Stimulated activated CD8-positive, alpha-beta memory T cell treated with anti-CD3 and anti-CD28 coated beads, Interleukin-12 subunit alpha, Interleukin-12 subunit beta, amount 100 ng/mL, for 4 hours (primary cell): ENCODE measurements around the gene MAP4K1.
"Not testable (repeated sequence)": the region's sequence is repeated elsewhere in the genome, so short reads cannot be mapped to it uniquely, and the experiment has no call there.

ENCODE experiments used
- DNase-seq: peaks from one replicate; pipeline ENCODE4 v3.0.0-alpha.2; 2020; ENCODE audit warnings: low read depth

The MAP4K1 gene

DNA sequence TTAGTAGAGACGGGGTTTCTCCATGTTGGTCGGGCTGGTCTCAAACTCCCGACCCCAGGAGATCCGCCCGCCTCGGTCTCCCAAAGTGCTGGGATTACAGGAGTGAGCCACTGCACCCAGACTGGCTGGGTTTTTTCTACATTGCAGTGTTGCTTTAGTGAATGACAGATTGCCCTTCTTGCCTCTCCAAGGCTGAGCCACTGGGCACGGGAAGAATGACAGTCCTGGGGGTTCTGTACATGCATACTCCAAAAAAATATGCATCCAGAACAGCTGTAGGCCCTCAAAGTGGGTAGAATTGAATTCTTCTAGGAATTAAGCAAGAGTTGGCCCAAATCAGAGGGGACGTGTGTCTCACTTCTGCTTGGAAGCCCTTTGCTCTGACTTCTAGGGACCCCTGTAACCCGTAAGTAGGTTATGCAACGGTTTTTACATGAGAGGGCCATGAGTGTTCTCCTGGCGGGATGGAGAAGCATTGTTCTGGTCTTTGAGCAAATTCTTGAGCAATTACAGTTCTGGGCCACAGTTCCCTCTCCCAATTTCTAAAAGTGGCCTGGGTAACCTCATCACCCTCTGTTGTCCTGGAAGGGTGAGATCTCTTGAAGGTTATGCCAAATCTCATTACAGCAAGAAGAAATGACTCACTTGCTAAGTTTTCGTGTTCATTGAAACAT is 33.3 kb upstream of the MAP4K1 start:
- no peak for DNase-seq

DNA sequence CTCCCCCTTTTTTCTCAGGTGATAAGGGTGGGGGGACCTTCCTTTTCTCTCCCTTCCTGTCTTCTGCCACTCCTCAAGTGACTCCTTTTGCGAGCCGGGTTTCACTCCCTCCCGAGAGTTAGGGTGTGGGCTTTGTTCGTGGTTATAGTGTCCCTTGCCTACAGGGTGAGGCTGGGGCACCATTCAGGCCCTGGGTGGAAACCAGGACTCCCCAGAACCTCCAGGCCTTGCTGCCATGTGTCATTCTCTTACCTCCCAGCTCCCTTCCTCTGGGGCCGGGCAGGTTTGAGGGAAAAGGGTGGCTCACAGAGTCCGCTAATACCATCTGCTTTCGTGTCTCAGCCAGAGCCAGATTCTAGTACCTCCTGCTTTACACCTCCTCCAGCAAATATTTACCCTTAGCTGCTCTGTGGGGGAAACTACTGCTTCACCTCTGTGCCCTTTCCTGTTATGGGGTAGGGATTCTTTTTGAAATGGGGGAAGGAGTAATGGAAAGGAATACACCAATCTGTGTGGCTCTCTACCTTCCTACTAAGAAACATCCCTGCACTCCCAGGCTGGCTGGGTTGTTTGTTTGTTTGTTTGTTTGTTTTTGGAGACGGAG is 32.5 kb upstream of the MAP4K1 start:
- DNase-seq = no peak

DNA sequence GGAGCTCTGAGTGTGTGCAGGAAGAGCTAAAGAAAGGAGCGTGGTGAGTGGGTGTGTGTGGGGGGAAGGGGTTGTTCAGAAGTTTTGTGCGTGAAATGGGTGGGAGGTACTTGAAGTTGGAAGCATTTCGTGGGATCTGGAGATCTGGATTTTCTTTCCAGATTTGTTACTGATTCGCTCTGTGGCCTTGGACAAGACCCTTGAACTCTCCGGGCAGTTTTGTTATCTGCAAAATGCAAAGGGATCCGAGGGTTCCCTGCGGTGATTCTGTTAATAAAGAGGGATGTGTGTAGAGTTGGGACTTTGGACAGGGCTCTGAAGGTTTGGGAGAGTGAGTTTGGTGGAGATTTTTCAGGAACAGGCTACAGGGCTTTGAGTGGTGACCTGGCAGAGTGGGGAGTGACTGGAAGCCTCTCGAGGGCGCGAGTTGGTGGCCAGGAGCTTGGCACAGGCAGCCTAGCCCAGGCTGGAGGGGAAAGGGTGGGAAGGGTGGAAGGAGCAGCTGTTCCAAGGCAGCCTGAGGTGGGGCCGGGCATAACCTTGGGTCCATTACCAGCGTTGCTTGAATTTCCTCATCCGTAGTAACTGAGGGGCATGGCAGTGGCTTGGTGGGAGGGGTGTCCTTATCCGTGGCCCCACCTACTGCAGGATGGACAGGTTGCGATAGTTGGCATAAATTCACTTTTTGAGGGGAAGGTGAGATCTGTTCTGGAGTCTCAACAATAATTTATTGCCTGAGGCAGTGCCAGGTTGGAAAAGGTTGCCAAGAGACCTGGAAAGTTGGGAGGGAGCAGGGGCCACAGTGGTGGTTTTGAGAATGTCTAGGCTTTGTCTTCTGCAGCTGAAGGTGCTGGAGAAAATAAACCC is 31.8 kb upstream of the MAP4K1 start:
- no peak for DNase-seq

DNA sequence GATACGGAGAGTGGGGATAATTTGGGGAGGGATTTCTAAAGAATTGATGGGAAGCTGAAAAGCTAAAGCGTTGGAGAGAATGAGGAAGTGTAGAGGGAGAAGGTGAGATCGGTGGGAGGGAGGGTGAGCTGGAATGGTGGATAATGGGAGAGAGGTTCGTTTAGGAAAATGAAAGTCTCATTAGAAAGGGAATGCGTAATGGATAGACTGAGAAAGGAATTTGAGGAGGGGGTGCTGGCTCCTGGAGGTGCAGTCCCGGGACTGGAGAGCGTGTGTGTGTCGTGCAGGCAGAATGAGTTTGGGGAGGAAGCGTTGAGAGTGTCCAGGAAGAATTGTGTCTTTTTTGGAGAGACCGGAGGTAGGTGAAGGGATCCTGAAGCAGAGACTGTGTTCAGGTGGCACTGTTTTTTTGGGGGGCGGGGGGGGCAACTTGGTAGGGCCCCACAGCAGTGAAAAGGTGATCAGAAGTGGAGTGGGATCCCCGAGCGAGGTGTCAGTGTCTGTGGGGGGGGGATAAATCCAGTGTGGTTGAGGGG is 31.1 kb upstream of the MAP4K1 start:
- no peak for DNase-seq

DNA sequence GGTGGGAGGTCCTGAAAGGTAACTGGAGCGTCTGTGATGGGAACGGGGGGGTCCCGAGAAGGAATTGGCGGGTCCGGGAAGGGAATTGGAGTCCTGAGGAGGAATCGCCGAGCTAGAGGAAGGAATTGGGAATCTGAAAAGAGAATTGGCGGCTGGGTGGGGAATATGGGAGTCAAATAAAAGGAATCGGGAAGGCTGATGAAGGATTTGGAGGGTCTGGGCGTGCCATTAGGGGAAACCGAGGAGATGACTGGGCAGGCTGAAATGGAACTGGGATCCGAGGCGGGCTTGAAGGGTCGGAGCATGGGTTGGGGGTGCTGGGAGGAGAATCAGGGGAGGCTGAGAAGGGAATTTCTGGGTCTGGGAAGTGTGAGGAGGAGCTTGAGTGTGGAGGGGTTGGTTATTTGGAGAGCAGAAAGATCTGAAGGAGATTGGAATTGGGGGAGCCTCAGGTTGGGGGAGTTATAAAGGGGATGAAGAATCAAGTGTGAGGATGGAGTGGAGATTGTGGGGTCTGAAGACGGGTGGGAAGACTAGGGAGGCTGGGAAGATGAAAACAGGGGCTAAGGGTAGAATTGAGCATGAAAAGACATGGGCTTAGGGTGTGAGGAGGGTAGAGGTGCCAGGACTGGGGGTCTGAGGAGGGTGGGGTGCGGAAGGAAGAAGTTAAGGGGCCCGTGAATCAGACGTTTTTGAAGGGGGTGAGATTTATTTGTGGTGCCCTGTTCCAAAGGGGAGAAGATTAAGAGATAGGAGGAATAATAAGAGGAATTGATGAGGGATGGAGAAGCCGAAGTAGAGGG is 30.4 kb upstream of the MAP4K1 start:
- DNase-seq = no peak

DNA sequence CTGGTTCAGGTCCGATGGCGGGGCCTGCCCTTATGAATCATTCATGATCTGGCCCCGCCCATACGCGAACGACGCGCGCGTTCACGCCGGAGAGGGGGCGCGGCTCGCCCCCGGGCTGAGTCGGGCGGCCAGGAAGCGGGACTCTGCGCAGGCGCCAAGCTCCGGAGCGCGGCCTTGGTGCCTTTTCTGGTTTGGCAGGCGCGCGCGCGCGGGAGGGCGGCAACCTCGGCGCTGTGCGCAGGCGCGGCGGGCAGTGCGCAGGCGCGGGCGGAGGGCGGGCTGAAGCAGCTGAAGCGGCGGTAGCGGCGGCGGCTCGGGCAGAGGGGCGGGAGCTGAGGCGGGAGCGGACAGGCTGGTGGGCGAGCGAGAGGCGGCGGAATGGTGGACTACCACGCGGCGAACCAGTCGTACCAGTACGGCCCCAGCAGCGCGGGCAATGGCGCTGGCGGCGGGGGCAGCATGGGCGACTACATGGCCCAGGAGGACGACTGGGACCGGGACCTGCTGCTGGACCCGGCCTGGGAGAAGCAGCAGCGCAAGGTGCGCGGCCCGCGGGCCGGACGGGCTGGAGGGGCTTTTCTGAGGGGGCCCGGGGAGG is 29.7 kb upstream of the MAP4K1 start, which contains the start of gene ACTN4:
Gene ACTN4, plus strand, starts transcription at position 282 of the 598 bp plus-strand sequence. Its CDS starts 97 bp downstream, at position 379.
- DNase-seq = peak; percentile 100

DNA sequence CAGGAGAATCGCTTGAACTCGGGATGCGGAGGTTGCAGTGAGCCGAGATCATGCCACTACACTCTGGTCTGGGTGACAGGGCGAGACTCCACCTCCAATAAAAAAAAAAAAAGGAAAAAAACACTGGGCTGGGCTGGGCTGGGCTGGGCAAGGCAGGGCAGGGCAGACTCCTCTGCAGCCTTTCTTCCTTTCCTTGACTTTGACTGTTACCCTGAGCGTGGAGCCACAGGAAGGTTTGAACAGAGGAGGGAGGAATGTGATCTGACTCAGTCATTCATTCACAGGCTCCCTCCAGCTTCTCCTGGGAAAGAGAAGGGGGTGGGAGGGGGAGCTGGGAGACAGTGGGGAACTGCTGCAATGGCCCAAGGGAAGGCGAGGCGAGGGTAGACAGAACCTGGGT is 27.0 kb upstream of the MAP4K1 start:
- no peak for DNase-seq

DNA sequence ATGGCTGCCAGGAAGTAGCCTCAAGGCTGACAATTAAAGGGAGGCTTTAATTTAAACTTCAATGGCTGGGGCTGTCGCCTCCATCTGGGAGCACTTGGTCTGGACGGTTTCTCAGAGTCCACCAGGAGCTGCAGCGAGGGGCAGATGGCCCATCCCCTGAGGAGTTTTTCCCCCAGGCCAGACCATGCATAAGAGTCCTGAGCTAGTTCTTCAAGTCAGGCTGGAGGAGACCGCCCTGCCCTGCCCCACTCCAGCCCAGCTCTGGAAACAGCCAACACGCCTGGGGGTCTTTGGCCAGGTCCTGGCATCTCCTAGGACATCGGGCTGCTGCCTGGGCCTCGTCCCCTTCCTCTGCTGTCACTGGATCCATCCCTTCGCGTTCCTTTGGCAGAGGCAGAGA is 24.4 kb upstream of the MAP4K1 start:
- no peak for DNase-seq

DNA sequence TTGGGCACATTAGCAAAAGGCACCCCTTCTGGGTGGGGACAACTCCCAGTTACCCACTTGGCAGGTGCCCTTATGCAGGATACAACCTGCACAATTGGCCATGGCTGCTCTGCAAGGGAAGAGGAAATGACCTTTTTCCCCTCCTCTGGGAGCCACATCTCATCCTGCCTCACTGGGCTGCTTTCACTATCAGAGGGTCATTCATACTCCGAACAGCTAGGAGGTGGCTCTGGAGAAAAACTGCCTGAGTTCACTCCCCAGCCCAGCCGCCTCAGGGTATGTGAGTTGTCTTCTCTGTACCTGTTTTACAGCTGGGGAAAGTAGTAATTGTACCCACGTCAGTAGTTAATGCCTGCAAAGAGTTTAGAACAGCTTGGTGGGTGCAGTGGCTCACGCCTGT is 22.6 kb upstream of the MAP4K1 start:
- DNase-seq = no peak

DNA sequence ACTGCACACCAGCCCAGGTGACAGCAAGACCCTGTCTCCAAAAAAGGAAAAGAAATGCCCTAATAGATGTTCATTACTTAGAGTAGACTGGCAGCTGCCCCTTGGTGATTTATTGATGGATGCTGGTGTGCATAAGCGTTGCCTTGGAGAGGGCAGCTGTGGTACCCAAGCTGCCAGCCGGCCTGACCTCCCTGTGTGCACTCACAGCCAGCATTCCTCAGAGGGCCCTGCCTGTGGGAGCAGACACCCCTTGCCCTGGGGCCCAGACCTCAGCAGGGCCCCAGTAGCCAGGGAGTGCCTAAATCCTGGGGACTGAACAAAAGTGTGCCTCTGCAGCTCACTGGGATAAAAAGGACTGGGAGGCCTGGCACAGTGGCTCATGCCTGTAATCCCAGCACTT is 21.9 kb upstream of the MAP4K1 start:
- no peak for DNase-seq

DNA sequence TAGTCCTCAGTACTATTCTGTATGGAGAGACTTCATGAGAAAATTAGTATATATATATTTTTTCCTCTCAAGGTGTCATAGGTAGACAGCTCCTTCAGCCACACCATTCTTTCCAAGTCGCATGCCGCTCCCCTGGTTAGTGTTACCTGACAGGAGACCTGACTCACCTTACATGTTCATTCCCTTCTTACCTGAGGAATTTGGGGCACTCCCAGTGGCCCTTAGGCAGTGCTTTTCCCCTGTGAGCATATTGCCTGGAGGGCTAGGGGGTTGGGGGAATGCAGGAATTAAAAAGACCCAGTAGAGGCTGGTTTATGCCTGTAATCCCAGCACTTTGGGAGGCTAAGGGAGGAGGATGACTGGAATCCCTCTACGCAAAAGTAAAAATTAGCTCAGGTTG is 20.7 kb upstream of the MAP4K1 start:
- no peak for DNase-seq

DNA sequence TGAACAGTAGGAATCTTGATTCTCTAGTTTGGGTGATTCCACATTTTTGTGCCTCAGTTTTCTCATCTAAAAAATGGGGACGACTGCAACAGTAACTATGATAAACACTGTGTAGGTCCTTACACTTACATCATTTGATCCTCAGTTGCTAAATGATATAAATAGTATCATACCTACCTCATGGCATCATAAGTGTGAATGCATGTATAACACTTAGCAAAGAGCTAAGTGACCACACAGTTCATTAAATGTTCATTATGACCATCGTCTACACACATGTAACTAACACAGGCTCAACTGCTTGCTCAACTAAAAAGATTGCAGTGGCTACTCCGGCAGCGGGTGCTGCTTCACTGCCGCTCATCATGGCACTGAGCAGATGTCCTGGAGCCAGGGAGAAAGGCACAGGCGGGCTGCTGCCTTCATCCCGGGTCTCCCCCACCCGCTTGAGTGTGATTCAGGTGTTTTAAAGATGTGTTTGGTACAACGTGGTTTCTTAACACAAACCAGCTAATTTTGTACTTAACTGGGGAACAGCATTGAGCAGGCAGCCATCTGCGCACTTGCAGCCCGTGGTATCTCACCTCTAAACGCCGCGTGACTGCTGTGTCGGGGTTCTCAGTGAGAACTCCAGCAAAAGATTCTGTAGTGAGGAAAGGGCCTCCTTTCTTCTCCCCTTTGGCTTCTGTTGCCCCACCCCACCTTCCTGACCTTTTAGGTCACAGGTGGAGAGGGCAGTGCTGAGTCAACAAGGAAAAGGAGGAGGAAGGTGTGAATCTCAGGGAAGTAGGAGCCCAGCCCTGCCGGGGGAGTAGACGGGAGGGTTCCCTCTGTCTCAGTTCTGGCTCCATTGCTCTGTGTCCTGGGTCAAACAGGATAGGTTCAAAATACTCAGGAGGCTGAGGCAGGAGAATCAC is 18.0 kb upstream of the MAP4K1 start:
- DNase-seq = no peak

DNA sequence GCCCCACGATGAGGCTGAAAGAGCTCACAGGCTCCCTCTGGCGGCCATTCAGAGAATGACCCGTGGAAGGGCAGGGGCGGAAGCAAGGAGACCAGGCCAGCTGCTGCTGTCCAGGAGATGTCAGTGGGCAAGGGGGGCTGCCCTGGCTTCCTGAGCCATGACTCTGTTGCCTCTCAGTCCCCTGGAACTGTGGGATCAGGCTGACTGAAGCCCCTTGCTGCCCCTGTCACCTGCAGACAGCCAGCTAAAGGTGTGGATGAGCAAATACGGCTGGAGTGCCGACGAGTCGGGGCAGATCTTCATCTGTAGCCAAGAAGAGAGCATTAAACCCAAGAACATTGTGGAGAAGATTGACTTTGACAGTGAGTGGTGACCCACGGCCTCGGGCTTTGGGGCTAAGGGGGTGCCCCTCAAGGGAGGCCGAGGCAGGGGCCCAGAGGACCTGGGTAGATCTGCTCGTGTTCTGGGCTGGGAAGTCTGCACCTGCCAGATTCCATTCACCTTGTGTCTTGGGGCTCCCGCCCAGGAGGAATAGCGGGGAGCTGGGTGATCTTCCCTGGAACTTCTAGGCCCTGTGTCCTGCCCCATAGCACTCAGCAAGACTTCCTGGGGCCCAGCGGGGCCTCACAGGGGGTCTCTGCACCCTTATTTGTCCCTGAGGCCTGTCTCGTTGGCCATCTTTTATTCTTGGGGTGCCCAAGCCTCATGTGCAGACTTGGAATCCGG is 17.2 kb upstream of the MAP4K1 start:
- no peak for DNase-seq

DNA sequence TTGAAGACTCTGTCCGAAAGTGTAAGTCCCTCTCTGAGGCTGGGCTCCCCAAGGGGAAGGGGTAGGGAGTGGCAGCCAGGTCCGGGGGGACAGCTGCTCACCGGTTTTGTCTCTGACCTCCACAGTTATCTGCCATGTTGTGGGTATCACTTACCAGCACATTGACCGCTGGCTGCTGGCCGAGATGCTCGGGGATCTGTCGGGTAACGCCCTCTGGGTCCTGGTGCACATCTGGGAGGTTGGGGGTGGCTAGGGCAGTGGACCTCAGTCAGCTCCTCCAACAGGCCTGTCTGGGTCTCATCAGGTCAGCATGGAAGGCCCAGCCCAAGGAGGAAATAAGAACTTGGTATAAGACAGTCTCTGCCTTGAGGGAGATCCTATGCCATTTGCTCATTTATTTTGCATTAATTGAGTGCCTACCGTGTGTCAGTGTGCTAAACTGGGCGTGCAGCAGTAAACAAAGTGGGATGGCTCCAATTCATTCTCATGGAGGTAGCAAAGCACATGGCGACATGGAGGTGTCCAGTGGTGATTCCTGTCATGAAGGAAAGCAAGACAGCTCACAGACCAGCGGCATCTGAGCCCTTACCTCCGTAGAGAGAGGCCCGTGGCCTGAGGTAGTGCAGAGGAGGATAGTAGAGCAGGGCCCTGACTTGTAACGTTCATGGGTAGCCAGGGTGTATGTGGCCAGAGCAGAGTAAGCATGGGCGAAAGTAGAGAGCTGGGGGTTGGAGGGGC is 14.9 kb upstream of the MAP4K1 start:
- no peak for DNase-seq

DNA sequence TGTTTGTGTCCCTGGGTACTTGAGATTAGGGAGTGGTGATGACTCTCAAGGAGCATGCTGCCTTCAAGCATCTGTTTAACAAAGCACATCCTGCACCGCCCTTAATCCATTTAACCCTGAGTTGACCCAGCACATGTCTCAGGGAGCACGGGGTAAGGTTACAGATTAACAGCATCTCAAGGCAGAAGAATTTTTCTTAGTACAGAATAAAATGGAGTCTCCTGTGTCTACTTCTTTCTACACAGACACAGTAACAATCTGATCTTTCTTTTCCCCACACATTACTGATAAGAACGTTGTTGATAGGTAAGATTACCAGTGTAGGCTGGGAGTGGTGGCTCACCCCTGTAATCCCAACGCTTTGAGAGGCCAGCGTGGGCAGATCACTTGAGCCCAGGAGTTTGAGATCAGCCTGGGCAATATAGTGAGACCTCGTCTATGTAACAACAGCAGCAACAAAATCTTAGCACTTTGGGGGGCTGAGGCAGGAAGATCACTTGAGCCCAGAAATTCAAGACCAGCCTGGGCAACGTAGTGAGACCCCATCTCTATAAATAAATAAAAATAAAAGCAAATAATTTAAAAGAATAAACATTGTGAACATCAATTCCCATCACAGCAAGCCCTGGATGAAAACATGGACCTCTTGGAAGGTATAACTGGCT is 14.2 kb upstream of the MAP4K1 start:
- DNase-seq = not testable (repeated sequence)

DNA sequence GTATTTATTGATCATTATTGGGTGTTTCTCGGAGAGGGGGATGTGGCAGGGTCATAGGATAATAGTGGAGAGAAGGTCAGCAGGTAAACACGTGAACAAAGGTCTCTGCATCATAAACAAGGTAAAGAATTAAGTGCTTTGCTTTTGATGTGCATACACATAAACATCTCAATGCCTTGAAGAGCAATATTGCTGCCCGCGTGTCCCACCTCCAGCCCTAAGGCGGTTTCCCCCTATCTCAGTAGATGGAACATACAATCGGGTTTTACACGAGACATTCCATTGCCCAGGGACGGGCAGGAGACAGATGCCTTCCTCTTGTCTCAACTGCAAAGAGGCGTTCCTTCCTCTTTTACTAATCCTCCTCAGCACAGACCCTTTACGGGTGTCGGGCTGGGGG is 13.5 kb upstream of the MAP4K1 start:
- DNase-seq = not testable (repeated sequence)

DNA sequence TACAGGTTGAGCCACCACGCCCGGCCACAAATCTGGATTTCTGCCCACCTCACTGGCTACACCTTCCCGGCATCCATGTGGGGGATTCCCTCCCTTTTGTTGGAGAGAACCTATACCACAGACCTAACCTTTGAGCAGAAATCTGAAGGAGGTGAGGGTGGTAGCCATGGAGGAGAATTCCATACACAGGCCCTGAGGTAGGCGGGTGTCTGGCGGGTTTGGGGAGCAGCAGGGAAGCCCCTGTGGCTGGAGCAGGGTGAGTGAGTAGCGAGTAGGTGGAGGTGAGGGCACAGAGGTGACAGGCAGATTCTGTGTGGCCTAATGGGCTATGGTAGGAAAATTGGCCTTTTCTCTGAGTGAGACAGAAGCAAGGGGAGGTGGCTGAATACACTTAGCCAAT is 11.8 kb upstream of the MAP4K1 start:
- DNase-seq = no peak

DNA sequence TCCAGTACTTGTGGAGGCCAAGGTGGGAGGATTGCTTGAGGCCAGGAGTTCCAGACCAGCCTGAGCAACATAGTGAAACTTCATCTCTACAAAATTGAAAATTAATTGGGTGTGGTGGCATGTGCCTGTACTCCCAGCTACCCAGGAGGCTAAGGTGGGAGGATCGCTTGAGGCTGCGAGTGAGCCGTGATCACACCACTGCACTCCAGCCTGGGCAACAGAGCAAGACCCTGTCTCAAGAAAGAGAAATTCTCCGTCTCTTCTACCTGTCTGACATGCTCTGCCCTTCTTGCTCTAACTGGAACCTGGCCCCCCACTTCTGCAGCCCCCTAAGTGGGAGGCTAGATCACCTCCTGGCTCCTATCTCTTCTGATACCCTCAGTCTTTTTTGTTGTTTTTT is 8.6 kb upstream of the MAP4K1 start:
- no peak for DNase-seq

DNA sequence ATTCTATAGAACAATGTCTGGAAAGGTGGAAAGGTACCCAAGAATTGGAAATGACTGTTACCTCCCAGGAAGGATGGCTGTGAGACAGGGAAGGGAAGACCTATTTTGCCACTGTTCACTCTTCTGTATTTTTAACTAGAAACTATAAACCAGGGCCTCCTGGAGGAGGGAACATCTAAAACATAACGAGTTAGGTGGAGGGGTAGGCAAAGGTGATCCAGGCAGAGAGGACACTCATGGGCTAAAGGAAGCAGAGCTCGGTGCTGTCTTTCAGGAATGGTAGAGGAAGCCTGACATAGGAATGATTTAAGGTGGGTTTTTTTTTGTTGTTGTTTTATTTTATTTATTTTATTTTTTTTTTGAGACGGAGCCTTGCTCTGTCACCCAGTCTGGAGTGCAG is 7.1 kb upstream of the MAP4K1 start:
- no peak for DNase-seq
